Hepatocyte (in vitro differentiated cells): ENCODE results near the gene ERAP2. TPM values are rescaled to one million over a fixed set of nuclear protein-coding genes. Genes with fewer than 3 reads are reported as not detected.

ENCODE experiments used
- DNase-seq: peaks from one replicate; pipeline ENCODE4 v3.0.0-alpha.2; 2016; ENCODE audit warnings: low spot score
- H2AFZ ChIP-seq: fragments of 200-600 bp; sonication (generic); 2 replicates; pipeline ENCODE4 v1.6.0; 2016; ENCODE audit warnings: antibody characterized with exemption, mild to moderate bottlenecking
- H3K27ac ChIP-seq: fragments of 200-600 bp; sonication (generic); 2 replicates; pipeline ENCODE4 v1.5.1; 2016; ENCODE audit warnings: mild to moderate bottlenecking
- H3K27me3 ChIP-seq: fragments of 200-600 bp; sonication (generic); 2 replicates; pipeline ENCODE4 v1.6.1; 2016
- H3K36me3 ChIP-seq: fragments of 200-600 bp; sonication (generic); replicated peaks from 2 replicates; pipeline ENCODE4 v1.5.1; 2016; ENCODE audit warnings: low read depth; ENCODE audit not compliant: insufficient read depth
- H3K4me1 ChIP-seq: fragments of 200-600 bp; sonication (generic); 2 replicates; pipeline ENCODE4 v1.5.1; 2016; ENCODE audit warnings: mild to moderate bottlenecking, moderate library complexity; ENCODE audit not compliant: insufficient read depth
- H3K4me2 ChIP-seq: fragments of 200-600 bp; sonication (generic); 2 replicates; pipeline ENCODE4 v1.6.0; 2016
- H3K4me3 ChIP-seq: fragments of 200-600 bp; sonication (generic); 2 replicates; pipeline ENCODE4 v1.5.1; 2016; ENCODE audit warnings: mild to moderate bottlenecking
- H3K79me2 ChIP-seq: fragments of 200-600 bp; sonication (generic); 2 replicates; pipeline ENCODE4 v1.6.0; 2017; ENCODE audit warnings: mild to moderate bottlenecking
- H3K9me2 ChIP-seq: fragments of 200-600 bp; sonication (generic); replicated peaks from 2 replicates; pipeline ENCODE4 v1.6.0; 2017; ENCODE audit warnings: mild to moderate bottlenecking; ENCODE audit not compliant: insufficient read depth
- H3K9me3 ChIP-seq: fragments of 200-600 bp; sonication (generic); 2 replicates; pipeline ENCODE4 v1.5.1; 2016; ENCODE audit warnings: low read depth, mild to moderate bottlenecking
- H4K20me1 ChIP-seq: fragments of 200-600 bp; sonication (generic); 2 replicates; pipeline ENCODE4 v1.6.0; 2016; ENCODE audit warnings: mild to moderate bottlenecking; ENCODE audit not compliant: insufficient read depth, poor library complexity, severe bottlenecking
- EZH2 ChIP-seq: fragments of 200-600 bp; sonication (generic); IDR thresholded peaks from 2 replicates; pipeline ENCODE4 v1.6.1; 2016; ENCODE audit warnings: antibody characterized with exemption, mild to moderate bottlenecking, borderline replicate concordance
- EZH2phosphoT487 ChIP-seq: fragments of 200-600 bp; sonication (generic); IDR thresholded peaks from one replicate; pipeline ENCODE4 v1.6.1; 2018; ENCODE audit warnings: antibody characterized with exemption, mild to moderate bottlenecking, low read depth, moderate library complexity; ENCODE audit not compliant: unreplicated experiment, severe bottlenecking
- WGBS: methylation state at CpG from one replicate; pipeline ENCODE4 v1.1.6; 2016; ENCODE audit warnings: low lambda C conversion rate; ENCODE audit errors: missing lambda C conversion rate; 5-methylcytosine and 5-hydroxymethylcytosine counted together
- polyA plus RNA-seq: library from polyadenylated mRNA; unstranded; fragments of >200 nt; fragmentation: Nextera tagmentation; extraction: Ambion mirVana; gene quantifications from 2 replicates; pipeline ENCODE4 v1.2.1, GENCODE V29; 2016
- total RNA-seq: library from RNA; depleted of rRNA; stranded (reverse); fragments of >200 nt; gene quantifications from 2 replicates; pipeline ENCODE4 v1.2.3, GENCODE V29; 2014
- TF ChIP-seq, protein P1 (sequence below): fragments of 200-600 bp; sonication (generic); IDR thresholded peaks from 2 replicates; pipeline ENCODE4 v1.5.1; 2016; ENCODE audit warnings: antibody characterized with exemption, mild to moderate bottlenecking; ENCODE audit not compliant: poor library complexity

ERAP2 gene
- total and polyA plus RNA-seq, 2 experiments from 2014 or later, result 0.87 to 1.5 TPM

DNA sequence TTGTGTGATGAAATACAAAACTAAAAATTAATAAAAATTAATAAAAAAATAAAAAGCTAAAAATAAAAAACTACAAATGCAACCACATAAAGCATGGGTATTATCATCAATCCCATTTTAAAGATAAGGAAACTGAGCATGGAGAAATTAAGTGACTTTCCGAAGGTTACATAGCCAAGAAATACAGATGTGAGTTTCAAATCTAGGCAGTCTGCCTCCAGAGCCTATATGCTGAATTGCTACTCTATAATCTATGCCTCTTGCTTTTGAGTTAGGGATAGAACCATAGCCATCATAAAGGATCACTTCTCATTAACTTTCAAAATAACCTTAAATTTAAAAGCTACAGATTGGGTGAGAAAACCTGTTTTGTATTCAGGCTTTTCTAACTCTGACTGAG, 18.8 kb upstream of the ERAP2 start:
- TF ChIP-seq, protein P1, sequence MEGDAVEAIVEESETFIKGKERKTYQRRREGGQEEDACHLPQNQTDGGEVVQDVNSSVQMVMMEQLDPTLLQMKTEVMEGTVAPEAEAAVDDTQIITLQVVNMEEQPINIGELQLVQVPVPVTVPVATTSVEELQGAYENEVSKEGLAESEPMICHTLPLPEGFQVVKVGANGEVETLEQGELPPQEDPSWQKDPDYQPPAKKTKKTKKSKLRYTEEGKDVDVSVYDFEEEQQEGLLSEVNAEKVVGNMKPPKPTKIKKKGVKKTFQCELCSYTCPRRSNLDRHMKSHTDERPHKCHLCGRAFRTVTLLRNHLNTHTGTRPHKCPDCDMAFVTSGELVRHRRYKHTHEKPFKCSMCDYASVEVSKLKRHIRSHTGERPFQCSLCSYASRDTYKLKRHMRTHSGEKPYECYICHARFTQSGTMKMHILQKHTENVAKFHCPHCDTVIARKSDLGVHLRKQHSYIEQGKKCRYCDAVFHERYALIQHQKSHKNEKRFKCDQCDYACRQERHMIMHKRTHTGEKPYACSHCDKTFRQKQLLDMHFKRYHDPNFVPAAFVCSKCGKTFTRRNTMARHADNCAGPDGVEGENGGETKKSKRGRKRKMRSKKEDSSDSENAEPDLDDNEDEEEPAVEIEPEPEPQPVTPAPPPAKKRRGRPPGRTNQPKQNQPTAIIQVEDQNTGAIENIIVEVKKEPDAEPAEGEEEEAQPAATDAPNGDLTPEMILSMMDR, result no peak
- no peak for TF ChIP-seq EZH2
- TF ChIP-seq EZH2phosphoT487, result no peak
- Histone ChIP-seq H4K20me1 (no peaks in the 10 kb centered on the region), H3K79me2 (no peaks in the 10 kb centered on the region), H3K27ac (no peak overlapping the region), H2AFZ (no peak overlapping the region), H3K9me3 (no peaks in the 10 kb centered on the region), H3K36me3 (no peaks in the 10 kb centered on the region), H3K4me1 (no peaks in the 10 kb centered on the region), H3K4me3 (no peak overlapping the region), H3K9me2 (no peaks in the 10 kb centered on the region), H3K27me3 (no peaks in the 10 kb centered on the region), H3K4me2 (no peak overlapping the region)
- DNase-seq, result no peak
- WGBS, result 95% methylated on average over 1 of the region's 1 CpG

DNA sequence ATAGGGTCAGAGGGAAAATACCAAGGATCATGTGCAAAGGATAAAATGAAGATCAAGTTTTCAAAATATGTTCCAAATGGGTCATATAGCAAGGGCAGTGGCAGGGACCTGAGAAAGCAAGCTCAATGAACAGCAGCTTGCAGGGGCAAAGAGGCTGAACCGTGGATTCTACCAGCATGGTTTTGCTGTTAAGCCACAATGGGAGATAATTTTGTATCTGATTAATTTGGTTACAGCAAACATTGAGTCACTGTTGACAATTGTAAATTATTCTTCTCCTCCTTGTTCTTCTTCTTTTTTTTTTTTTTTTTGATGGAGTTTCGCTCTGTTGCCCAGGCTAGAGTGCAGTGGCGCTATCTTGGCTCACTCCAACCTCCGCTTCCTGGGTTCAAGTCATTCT, 18.4 kb upstream of the ERAP2 start:
- Histone ChIP-seq H2AFZ (no peak overlapping the region), H3K9me2 (no peaks in the 10 kb centered on the region), H3K27me3 (no peaks in the 10 kb centered on the region), H3K36me3 (no peaks in the 10 kb centered on the region), H3K9me3 (no peaks in the 10 kb centered on the region), H3K4me3 (no peak overlapping the region), H4K20me1 (no peaks in the 10 kb centered on the region), H3K79me2 (no peaks in the 10 kb centered on the region), H3K4me2 (no peak overlapping the region), H3K4me1 (no peaks in the 10 kb centered on the region), H3K27ac (no peak overlapping the region)
- DNase-seq, result no peak
- 88% methylated on average over 4 of the region's 4 CpGs for WGBS
- TF ChIP-seq EZH2, result no peak
- no peak for TF ChIP-seq EZH2phosphoT487

DNA sequence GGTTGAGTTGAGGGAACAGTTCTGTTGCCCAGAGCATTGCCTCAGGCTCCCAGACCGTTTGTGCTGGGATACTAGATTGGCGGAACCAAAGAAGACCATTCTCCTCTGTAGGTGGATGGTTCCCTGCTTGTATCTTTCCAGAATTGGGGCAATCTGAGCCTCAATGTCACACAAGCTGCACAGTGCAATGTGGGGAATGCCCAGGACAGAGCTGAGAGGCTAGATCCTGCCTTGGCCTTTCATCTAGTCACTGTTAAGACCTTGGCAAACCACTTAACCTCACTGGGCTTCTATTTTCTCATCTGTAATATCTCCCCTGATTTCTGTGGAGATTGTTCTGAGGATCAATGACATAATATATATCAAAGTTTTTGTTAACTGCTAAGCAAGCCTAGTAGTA, 16.9 kb upstream of the ERAP2 start:
- DNase-seq, result no peak
- Histone ChIP-seq H2AFZ (no peak overlapping the region), H3K79me2 (no peaks in the 10 kb centered on the region), H3K4me1 (no peaks in the 10 kb centered on the region), H4K20me1 (no peaks in the 10 kb centered on the region), H3K27ac (no peak overlapping the region), H3K36me3 (no peaks in the 10 kb centered on the region), H3K4me3 (no peak overlapping the region), H3K9me3 (no peaks in the 10 kb centered on the region), H3K9me2 (no peaks in the 10 kb centered on the region), H3K27me3 (no peaks in the 10 kb centered on the region), H3K4me2 (no peak overlapping the region)
- TF ChIP-seq, protein P1, result no peak
- no peak for TF ChIP-seq EZH2
- no peak for TF ChIP-seq EZH2phosphoT487
- 86% methylated on average over 2 of the region's 2 CpGs for WGBS

DNA sequence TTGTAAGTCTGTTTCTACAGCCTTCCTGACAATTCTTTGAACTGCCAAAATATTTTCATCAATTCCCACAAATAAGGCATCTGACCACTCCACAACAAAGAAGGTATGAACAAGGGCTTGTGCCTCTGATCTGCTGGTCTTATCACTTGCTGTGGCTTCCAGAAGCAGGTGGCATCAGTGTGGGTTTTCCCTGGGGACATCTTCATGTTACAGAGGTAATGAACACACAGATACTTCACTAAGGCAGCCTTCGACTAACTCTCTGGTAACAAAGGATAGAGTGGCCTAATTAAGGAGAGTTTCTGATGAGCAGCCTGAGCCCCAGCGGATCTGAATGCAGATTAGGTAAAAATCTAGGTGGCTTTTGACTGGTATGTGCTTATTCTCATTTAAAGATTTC, 15.2 kb upstream of the ERAP2 start:
- Histone ChIP-seq H2AFZ (no peak overlapping the region), H3K4me1 (no peaks in the 10 kb centered on the region), H3K36me3 (no peaks in the 10 kb centered on the region), H3K9me2 (no peaks in the 10 kb centered on the region), H3K79me2 (no peaks in the 10 kb centered on the region), H3K27ac (no peak overlapping the region), H4K20me1 (no peaks in the 10 kb centered on the region), H3K4me2 (no peak overlapping the region), H3K9me3 (no peaks in the 10 kb centered on the region), H3K4me3 (no peak overlapping the region), H3K27me3 (no peaks in the 10 kb centered on the region)
- WGBS, result 88% methylated on average over 2 of the region's 2 CpGs
- DNase-seq, result no peak
- no peak for TF ChIP-seq EZH2phosphoT487
- TF ChIP-seq, protein P1, result no peak
- no peak for TF ChIP-seq EZH2
